GM08714 (cell line): ENCODE data around the gene CLCNKA.
"Not testable (repeated sequence)": the region's sequence is repeated elsewhere in the genome, so short reads cannot be mapped to it uniquely, and the experiment has no call there.

ENCODE experiments used
- H3K4me3 ChIP-seq: fragments of 200-500 bp; sonication (Bioruptor generic); 2 replicates; pipeline ENCODE4 v1.5.1; 2014; ENCODE audit warnings: mild to moderate bottlenecking, low read length, inconsistent platforms
- ZNF274 ChIP-seq: IDR thresholded peaks from 2 replicates; pipeline ENCODE4 v1.6.1; 2012; ENCODE audit warnings: mild to moderate bottlenecking, low read depth, low read length

The CLCNKA gene

DNA sequence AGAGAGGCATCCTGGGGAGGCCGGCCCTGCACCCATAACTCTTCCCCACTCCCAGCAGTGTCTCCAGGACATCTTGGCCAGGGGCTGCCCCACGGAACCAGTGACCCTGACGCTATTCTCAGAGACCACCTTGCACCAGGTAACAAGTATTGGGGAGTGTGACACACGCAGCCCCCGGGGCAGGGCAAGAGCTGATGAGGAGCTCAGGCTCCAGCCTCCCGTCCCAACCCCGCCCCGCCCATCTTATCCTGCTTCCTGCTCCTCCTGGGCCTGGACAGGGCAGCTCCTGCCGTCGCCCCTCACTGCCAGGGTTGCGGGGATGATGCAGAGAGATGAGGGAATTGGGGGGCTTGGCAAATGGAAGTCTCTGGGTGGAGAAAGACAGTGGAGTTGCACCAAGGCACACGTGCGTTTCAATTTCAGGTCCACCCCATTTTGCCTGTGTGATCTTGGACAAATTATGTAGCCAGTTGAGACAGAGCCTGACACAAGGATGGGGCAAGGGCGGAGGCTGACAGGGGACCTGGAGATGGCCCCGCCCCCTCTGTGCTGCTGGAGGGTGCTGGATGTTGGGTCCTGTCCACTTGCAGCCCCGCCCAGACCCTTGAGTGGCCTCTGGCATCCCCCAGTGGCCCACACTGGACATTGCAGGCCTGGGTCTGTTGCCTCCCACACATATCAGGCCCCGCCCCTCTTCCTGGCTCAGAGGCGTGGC is 10.7 kb downstream of the CLCNKA start:
- no peak overlapping the region for H3K4me3 ChIP-seq
- no peak for TF ChIP-seq ZNF274

GRCh38 chr1:16033103-16033632 is 11.3 kb downstream of the CLCNKA start:
- H3K4me3 ChIP-seq, result not testable (repeated sequence)

- not testable (repeated sequence) for H3K4me3 ChIP-seq
Observed at GRCh38 chr1:16036461-16036860, 14.6 kb downstream of the CLCNKA start.

- H3K4me3 ChIP-seq, result no peak overlapping the region
- no peak for TF ChIP-seq ZNF274
Observed at GRCh38 chr1:16038620-16038912, 16.7 kb downstream of the CLCNKA start.

- H3K4me3 ChIP-seq, result not testable (repeated sequence)
Observed at GRCh38 chr1:16039871-16040270, 18.0 kb downstream of the CLCNKA start.

DNA sequence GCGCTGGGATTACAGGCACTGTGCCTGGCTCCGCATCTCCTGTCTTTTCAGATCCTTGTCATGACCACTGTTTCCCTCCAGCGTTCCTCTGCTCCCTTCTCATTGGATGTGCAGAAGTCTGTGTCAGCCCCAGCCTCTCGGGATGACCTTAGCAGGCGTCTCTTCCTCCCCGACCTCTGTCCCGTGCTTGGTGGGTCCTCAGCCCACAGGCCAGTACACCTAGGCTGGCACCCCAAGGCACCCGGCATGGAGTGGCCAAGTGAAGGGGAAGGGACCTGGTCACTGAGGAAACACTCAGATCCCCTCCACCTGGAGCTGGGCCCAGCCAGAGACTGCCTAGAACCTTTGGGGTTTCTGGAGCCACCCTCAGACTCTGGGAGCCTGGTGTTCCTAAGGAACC is 19.4 kb downstream of the CLCNKA start:
- no peak for TF ChIP-seq ZNF274
- no peak overlapping the region for H3K4me3 ChIP-seq

DNA sequence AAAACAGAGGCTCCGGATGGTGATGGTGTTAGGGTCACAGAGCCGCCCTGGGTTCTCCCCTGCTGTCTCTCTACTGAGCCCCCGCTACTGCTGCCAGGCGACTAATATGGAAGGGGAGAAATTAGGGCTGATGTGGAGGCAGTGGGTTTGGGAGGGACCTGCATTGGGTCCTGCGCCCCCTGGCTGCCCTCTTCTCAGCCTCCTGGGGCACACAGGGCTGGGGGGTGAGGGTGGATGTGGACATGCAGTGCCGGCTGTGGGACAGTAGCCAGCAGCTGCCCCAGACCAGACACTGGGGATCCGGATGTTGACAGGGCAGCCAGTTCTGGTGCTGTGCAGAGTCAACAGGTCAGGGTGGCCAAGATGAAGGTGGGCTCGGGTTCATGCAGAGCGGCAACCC is 20.3 kb downstream of the CLCNKA start:
- H3K4me3 ChIP-seq, result no peak overlapping the region
- TF ChIP-seq ZNF274, result no peak

DNA sequence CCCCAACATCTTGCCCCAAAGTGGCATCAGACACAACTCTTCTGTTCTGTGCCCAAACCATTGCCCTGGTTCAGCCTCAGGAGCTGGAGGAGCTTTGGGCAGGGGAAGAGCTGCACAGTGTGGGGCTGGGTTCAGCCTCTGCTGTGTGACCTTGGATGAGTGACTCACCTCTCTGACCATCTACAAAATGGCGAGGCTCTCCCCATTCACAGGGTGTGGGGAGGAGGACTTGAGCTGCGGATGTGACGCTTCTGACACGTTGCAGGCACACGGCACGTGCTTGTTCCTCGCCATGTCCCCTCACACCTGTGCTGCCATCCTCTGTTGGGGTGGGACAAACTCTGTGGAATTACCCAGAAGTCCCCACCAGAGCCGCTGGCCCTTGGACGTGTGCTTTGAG is 20.8 kb downstream of the CLCNKA start:
- not testable (repeated sequence) for H3K4me3 ChIP-seq

DNA sequence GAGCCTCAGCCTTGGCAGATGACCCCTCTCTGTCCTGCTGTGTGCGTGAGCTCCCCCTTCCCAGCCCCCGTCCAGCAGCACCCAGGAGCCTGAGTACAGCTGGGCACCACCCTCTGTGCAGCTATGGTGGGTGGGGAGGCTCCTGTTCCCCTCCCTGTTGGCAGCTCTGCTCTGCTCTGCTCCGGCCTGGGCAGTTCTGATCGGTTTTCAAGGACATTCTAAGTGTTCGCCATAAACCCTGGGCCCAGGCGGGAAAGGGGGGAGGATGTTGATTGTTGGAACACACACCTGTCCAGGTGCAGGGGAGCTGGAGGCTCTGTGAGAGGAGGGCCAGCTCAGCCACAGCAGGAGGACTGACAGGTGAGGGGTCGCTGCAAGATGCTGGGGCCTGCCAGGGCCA is 21.7 kb downstream of the CLCNKA start, which contains the start of gene CLCNKB:
CLCNKB (plus strand) TSS at position 262 of the 400 bp plus-strand sequence. CDS start 711 bp downstream, outside the sequence.
- TF ChIP-seq ZNF274, result no peak
- no peak within 1 kb of the TSS for H3K4me3 ChIP-seq

- TF ChIP-seq ZNF274, result no peak
- H3K4me3 ChIP-seq, result no peak overlapping the region
Observed at GRCh38 chr1:16043950-16044349, 22.1 kb downstream of the CLCNKA start.

DNA sequence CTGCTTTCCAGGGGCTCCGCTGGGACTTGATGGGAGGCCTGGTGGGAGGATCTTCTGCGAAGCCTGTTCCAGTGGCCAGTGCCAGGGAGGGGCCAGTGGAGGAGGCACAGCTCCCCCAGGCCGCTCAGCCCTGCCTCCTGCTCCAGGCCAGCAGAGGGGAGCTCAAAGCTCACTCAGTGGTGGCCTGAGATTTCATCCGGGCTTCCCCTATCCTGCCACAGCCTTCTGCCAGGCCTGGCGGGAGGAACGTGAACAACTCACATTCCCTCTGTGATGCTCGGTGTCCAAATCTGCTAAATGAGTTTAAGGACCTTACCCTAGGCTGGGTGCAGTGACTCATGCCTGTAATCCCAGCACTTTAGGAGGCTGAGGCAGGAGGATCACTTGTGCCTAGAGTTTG is 25.0 kb downstream of the CLCNKA start:
- no peak for TF ChIP-seq ZNF274
- no peak overlapping the region for H3K4me3 ChIP-seq

DNA sequence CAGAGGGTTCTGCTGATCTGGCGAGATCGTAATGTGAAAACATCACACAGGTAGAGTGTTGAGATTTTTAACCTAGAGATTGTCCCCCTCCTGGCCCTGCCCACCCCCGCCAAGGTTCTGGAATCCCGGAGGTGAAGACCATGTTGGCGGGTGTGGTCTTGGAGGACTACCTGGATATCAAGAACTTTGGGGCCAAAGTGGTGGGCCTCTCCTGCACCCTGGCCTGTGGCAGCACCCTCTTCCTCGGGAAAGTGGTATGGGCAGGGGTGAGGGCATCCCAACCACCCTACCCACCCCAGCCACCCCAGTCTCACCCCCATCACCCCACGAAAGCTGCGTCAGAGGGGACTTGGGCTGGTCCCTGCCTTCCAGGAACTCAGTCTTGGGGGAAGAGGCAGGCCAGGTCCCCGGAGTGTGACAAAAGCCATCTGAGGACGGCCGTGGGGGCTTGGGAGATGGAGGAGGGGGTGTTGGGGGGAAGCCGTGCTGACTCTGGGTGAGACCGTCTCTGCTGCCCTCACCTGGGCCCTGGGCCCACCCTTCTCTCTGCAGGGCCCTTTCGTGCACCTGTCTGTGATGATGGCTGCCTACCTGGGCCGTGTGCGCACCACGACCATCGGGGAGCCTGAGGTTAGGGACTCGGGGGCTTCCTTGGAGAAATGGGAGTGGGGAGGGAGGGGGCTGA is 26.1 kb downstream of the CLCNKA start:
- no peak for TF ChIP-seq ZNF274
- H3K4me3 ChIP-seq, result no peak overlapping the region

GRCh38 chr1:16048573-16049189 is 26.8 kb downstream of the CLCNKA start:
- H3K4me3 ChIP-seq, result no peak overlapping the region
- TF ChIP-seq ZNF274, result no peak

DNA sequence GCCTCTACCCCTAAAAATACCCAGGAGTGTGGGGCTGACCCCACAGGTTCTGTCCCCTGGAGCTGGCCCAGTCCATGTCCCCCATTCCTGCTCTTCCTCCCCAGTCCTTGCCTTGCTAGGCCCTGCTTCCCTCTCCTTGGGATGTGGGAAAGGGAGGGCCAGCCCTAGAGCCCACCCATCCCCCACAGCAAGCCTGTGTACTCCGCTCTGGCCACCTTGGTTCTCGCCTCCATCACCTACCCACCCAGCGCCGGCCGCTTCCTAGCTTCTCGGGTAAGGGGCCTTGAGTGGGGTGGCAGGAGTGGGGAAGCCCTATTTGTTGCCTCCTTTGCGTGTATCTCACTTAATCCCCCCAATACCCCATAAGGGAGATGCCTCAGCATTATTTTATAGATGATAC is 28.5 kb downstream of the CLCNKA start:
- H3K4me3 ChIP-seq, result no peak overlapping the region
- no peak for TF ChIP-seq ZNF274

DNA sequence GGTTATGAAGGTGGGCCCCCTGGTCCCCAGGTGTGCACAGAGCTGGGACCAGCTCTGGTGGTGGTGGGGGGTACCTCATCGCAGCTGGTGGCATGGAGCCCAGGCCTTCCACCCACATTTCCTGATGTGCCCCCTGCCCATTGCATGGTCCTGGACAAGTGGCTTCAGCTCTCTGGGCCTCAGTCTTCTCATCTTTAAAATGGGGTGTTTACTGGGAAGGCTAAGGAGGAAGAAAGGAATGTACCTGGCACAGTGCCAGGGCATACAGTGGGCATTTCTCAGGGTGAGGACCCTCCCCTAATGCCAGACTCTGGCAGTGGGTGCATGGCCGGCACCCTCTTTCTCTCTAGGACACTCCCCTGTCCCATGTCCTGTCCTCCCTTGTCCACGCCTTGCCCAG is 29.2 kb downstream of the CLCNKA start:
- TF ChIP-seq ZNF274, result no peak

GRCh38 chr1:16051949-16052348 is 30.1 kb downstream of the CLCNKA start:
- H3K4me3 ChIP-seq, result not testable (repeated sequence)

More for the DNA sequence above, 29.2 kb downstream of the CLCNKA start:
- no peak overlapping the region for H3K4me3 ChIP-seq
